ENCODE data around the gene TNFAIP3. TPM values are rescaled to one million over a fixed set of nuclear protein-coding genes. Genes with fewer than 3 reads are reported as not detected.

Gene TNFAIP3
- total RNA-seq, 1 donor from 2014 or later: 1.8 TPM

GRCh38 chr6:137873273-137873762 lies 6.3 kb downstream of the TNFAIP3 start:
- Histone ChIP-seq H3K36me3 (peaks cover 5% of the 10 kb centered on the region), H3K4me1 (peaks cover 52% of the 10 kb centered on the region), H3K27ac (no peak overlapping the region), H3K4me3 (no peak overlapping the region), H3K9ac (no peak overlapping the region), H2AFZ (replicated peaks) (no peak overlapping the region), H4K20me1 (ENCODE audit: low read depth) (peaks cover 7% of the 10 kb centered on the region), H3K4me2 (no peak overlapping the region), H3K9me3 (ENCODE audit: low read depth) (no peaks in the 10 kb centered on the region), H3F3A (ENCODE audit: low read depth) (peaks cover 26% of the 10 kb centered on the region), H3K79me2 (ENCODE audit: low read depth) (peaks cover 11% of the 10 kb centered on the region), H3K27me3 (no peaks in the 10 kb centered on the region)
- DNase-seq (ENCODE audit: low spot score): no peak
- Mint-ChIP-seq H3K36me3 (peaks cover 10% of the 10 kb centered on the region), H3K27ac (no peak overlapping the region), H3K4me1 (peaks cover 24% of the 10 kb centered on the region), H3K4me3 (no peak overlapping the region), H3K9me3 (no peaks in the 10 kb centered on the region), H3K27me3 (ENCODE audit: insufficient read depth, low read depth) (no peaks in the 10 kb centered on the region)
- TF ChIP-seq CTCF (IDR thresholded peaks at IDR 0.05) (no peak), EZH2phosphoT487 (IDR thresholded peaks at IDR 0.05) (no peak), EZH2 (IDR thresholded peaks at IDR 0.05) (no peak)

DNA sequence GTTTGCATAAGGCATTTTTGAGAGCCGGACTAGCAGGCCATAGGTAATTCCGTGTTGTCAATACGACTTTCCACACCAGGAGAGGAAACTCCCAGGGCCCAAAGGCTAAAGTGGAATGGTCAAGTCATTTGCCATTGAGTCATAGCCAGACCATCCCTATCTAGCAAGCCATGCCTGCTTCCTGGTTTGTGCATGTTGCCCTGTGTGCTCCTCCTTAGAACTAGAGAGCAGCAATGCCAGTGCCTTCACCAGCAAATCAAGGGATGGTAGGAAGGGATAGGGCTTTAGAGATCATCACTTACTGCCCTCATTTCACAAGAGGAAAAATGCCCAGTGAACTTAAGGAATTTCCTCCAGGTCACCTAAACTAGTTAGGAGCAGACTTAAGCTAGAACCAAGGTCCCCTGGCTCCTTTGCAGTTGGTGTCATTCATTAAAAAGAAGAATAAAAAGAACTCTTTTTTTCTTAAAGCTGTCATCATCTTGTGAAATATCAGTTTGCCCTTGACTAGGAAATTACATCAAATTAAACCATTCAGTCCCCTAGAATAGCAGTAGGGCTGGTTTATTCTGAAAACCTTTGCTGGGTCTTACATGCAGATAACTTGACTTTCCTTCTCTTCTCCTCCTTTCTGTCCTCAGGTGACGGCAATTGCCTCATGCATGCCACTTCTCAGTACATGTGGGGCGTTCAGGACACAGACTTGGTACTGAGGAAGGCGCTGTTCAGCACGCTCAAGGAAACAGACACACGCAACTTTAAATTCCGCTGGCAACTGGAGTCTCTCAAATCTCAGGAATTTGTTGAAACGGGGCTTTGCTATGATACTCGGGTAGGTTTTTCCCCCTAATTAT lies 7.4 kb downstream of the TNFAIP3 start:
- H3K27me3 ChIP-seq: no peaks in the 10 kb centered on the region
- no peak overlapping the region for H3K9ac ChIP-seq
- peaks cover 54% of the 10 kb centered on the region for H3K4me1 ChIP-seq
- Mint-ChIP-seq H3K4me3 (no peak overlapping the region), H3K4me1 (peaks cover 30% of the 10 kb centered on the region), H3K9me3 (no peaks in the 10 kb centered on the region), H3K27me3 (ENCODE audit: insufficient read depth, low read depth) (peaks cover 6% of the 10 kb centered on the region), H3K27ac (no peak overlapping the region), H3K36me3 (peaks cover 10% of the 10 kb centered on the region)
- H4K20me1 ChIP-seq (ENCODE audit: low read depth): peaks cover 10% of the 10 kb centered on the region
- H3K36me3 ChIP-seq: peaks cover 5% of the 10 kb centered on the region
- no peak overlapping the region for H3K4me2 ChIP-seq
- H3F3A ChIP-seq (ENCODE audit: low read depth): peaks cover 25% of the 10 kb centered on the region
- no peak overlapping the region for H3K27ac ChIP-seq
- H3K9me3 ChIP-seq (ENCODE audit: low read depth): no peaks in the 10 kb centered on the region
- no peak overlapping the region for H2AFZ ChIP-seq (replicated peaks)
- no peak for DNase-seq (ENCODE audit: low spot score)
- TF ChIP-seq EZH2phosphoT487 (IDR thresholded peaks at IDR 0.05): no peak
- no peak for TF ChIP-seq CTCF (IDR thresholded peaks at IDR 0.05)
- no peak for TF ChIP-seq EZH2 (IDR thresholded peaks at IDR 0.05)
- no peak overlapping the region for H3K4me3 ChIP-seq
- H3K79me2 ChIP-seq (ENCODE audit: low read depth): peaks cover 5% of the 10 kb centered on the region

DNA sequence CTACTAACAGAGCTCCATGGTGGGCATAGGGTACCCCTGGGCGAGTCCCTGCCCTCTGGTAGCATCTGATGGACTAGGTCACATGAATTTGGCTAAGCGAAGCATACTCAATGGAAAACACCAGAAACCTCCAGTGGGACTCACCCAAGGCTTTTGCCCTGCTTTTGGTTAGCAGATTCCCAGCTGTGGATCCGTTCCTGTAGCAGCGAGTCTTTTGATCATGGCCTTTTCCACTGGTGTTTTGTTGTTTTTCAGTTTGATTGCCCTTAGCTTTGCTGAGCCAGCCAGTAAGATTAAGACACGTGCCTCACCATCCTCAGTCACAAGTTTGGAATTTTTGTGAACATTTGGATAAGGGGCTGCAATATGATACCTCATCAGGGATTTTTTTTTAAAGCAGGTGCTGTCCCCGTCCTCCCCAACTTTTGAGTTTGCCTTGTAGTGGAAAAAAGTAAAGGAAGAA lies 8.0 kb downstream of the TNFAIP3 start:
- no peaks in the 10 kb centered on the region for H3K9me3 Mint-ChIP-seq
- H2AFZ ChIP-seq (replicated peaks): no peak overlapping the region
- no peak overlapping the region for H3K4me3 ChIP-seq
- no peak overlapping the region for H3K9ac ChIP-seq
- H3K36me3 ChIP-seq: peaks cover 5% of the 10 kb centered on the region
- no peak overlapping the region for H3K27ac Mint-ChIP-seq
- H4K20me1 ChIP-seq (ENCODE audit: low read depth): peaks cover 12% of the 10 kb centered on the region
- peaks cover 6% of the 10 kb centered on the region for H3K27me3 Mint-ChIP-seq (ENCODE audit: insufficient read depth, low read depth)
- no peak for TF ChIP-seq CTCF (IDR thresholded peaks at IDR 0.05)
- TF ChIP-seq EZH2phosphoT487 (IDR thresholded peaks at IDR 0.05): no peak
- no peak for TF ChIP-seq EZH2 (IDR thresholded peaks at IDR 0.05)
- H3K4me2 ChIP-seq: no peak overlapping the region
- no peak overlapping the region for H3K27ac ChIP-seq
- H3K4me1 ChIP-seq: peaks cover 50% of the 10 kb centered on the region
- H3K4me3 Mint-ChIP-seq: no peak overlapping the region
- peaks cover 10% of the 10 kb centered on the region for H3K36me3 Mint-ChIP-seq
- no peaks in the 10 kb centered on the region for H3K27me3 ChIP-seq
- H3F3A ChIP-seq (ENCODE audit: low read depth): peaks cover 22% of the 10 kb centered on the region
- H3K79me2 ChIP-seq (ENCODE audit: low read depth): no peaks in the 10 kb centered on the region
- no peak for DNase-seq (ENCODE audit: low spot score)
- H3K4me1 Mint-ChIP-seq: peaks cover 30% of the 10 kb centered on the region
- no peaks in the 10 kb centered on the region for H3K9me3 ChIP-seq (ENCODE audit: low read depth)
